Tibial nerve (tissue), 4 donors: ENCODE results near the gene PRICKLE2. TPM values are rescaled to one million over a fixed set of nuclear protein-coding genes. Genes with fewer than 3 reads are reported as not detected.

Source experiments
- DNase-seq, 2 donors: peaks; one replicate each; pipeline ENCODE4 v3.0.0-alpha.2; 2019; ENCODE audit warnings: low spot score in 2 of 2
- H3K27ac ChIP-seq, 4 donors: fragments of 200-600 bp; sonication (generic) in 3 of 4; one replicate each; pipeline ENCODE4 v1.5.1; 2017 to 2019; ENCODE audit warnings: mild to moderate bottlenecking in 1 of 4
- H3K27me3 ChIP-seq, 2 donors: fragments of 200-600 bp; sonication (generic) in 1 of 2; one replicate each; pipeline versions ENCODE4 v1.5.1 to v1.6.0; 2017 to 2019
- H3K36me3 ChIP-seq, 3 donors: fragments of 200-600 bp; sonication (generic); one replicate each; pipeline ENCODE4 v1.5.1; 2018 to 2019
- H3K4me1 ChIP-seq, 4 donors: fragments of 200-600 bp; sonication (generic) in 3 of 4; one replicate each; pipeline ENCODE4 v1.5.1; 2017 to 2019
- H3K4me3 ChIP-seq, 4 donors: fragments of 200-600 bp; sonication (generic) in 3 of 4; one replicate each; pipeline ENCODE4 v1.5.1; 2017 to 2019; ENCODE audit warnings: mild to moderate bottlenecking in 1 of 4, moderate library complexity in 1 of 4
- H3K9me3 ChIP-seq, 4 donors: fragments of 200-600 bp; sonication (generic) in 3 of 4; one replicate each; pipeline ENCODE4 v1.5.1; 2017 to 2019
- EP300 ChIP-seq, 2 donors: sonication (generic); formaldehyde crosslinking; IDR thresholded peaks; one replicate each; pipeline ENCODE4 v1.6.1; 2017; ENCODE audit warnings: antibody characterized with exemption in 2 of 2, mild to moderate bottlenecking in 1 of 2
- POLR2A ChIP-seq, 2 donors: fragments of 450-650 bp; IDR thresholded peaks; one replicate each; pipeline ENCODE4 v1.6.1; 2017; ENCODE audit warnings: antibody characterized with exemption in 2 of 2, mild to moderate bottlenecking in 2 of 2, moderate library complexity in 2 of 2
- WGBS, 2 donors: methylation state at CpG; one replicate each; pipeline ENCODE4 v1.1.5; 2018; 5-methylcytosine and 5-hydroxymethylcytosine counted together
- total RNA-seq, 4 donors: library from RNA; depleted of rRNA; stranded (reverse); fragments of >200 nt; gene quantifications; one replicate each; pipeline ENCODE4 v1.1.0, GENCODE V29; 2016
- TF ChIP-seq, protein P1 (sequence below), 5 experiments: fragments of 200-600 bp in 3 of 5; fragments of 450-650 bp in 2 of 5; sonication (generic) in 3 of 5; IDR thresholded peaks; one replicate each; pipeline ENCODE4 v1.5.1; 2016 to 2019; ENCODE audit warnings: antibody characterized with exemption in 5 of 5, mild to moderate bottlenecking in 3 of 5, moderate library complexity in 2 of 5

Gene PRICKLE2
- total RNA-seq, 4 donors from 2014 or later = 24.5 to 39.1 (median 35.2) TPM

DNA sequence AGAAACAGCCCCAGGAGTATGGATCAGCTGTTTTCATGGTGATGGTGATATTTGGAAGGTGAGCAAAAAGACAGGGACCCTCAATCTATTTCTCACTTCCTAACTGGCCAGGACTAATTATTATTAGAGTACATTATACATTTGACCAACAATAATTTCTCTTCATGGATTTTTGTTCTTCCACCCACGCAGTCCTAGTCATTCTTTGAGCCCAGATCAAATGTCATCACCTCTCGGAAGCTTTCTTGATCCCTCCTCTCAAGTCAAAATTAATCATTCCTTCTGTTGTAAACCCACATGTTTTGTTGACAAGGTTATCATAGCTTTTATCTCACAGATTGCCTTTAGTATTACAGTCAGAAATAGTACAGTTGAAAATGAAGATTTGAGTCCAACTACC, 29.2 kb upstream of the PRICKLE2 start:
- no peaks in the 10 kb centered on the region for H3K27me3 ChIP-seq
- no peak for DNase-seq
- H3K4me1 ChIP-seq = no peaks in the 10 kb centered on the region
- H3K36me3 ChIP-seq = peaks cover 0 to 7% (median 0%) of the 10 kb centered on the region in 3 donors
- 68 to 70% methylated on average over 2 of the region's 2 CpGs for WGBS, 2 donors
- H3K27ac ChIP-seq = no peak overlapping the region
- no peak overlapping the region for H3K4me3 ChIP-seq
- TF ChIP-seq POLR2A (IDR thresholded peaks at IDR 0.05) (no peak), EP300 (IDR thresholded peaks at IDR 0.05) (no peak)
- TF ChIP-seq, protein P1, sequence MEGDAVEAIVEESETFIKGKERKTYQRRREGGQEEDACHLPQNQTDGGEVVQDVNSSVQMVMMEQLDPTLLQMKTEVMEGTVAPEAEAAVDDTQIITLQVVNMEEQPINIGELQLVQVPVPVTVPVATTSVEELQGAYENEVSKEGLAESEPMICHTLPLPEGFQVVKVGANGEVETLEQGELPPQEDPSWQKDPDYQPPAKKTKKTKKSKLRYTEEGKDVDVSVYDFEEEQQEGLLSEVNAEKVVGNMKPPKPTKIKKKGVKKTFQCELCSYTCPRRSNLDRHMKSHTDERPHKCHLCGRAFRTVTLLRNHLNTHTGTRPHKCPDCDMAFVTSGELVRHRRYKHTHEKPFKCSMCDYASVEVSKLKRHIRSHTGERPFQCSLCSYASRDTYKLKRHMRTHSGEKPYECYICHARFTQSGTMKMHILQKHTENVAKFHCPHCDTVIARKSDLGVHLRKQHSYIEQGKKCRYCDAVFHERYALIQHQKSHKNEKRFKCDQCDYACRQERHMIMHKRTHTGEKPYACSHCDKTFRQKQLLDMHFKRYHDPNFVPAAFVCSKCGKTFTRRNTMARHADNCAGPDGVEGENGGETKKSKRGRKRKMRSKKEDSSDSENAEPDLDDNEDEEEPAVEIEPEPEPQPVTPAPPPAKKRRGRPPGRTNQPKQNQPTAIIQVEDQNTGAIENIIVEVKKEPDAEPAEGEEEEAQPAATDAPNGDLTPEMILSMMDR (IDR thresholded peaks at IDR 0.05) = no peak
- no peaks in the 10 kb centered on the region for H3K9me3 ChIP-seq

DNA sequence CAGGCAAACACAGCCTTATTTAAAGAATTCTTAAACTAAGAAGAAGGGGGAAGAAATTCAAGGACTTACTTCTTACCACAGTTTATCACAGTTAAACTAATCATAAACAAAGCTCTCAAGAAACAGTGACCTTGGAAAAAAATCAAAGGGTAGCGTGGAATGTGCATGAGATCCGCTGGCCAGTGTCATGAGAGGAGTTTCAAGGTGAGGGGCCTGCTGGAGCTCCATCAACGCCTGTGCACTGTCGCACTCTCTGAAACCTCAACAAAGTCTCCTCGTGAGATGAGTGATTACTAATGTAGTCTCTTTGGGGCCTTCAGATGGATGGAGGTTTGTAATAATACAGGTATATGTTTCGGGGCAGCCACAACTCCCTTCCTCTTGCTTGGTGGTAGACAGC, 28.4 kb upstream of the PRICKLE2 start:
- no peak overlapping the region for H3K27ac ChIP-seq
- H3K36me3 ChIP-seq = peaks cover 0 to 7% (median 0%) of the 10 kb centered on the region in 3 donors
- no peak for DNase-seq
- no peak overlapping the region for H3K4me3 ChIP-seq
- WGBS, 2 donors = 93 to 97% methylated on average over 6 of the region's 6 CpGs
- H3K4me1 ChIP-seq = no peaks in the 10 kb centered on the region
- H3K27me3 ChIP-seq = no peaks in the 10 kb centered on the region
- TF ChIP-seq, protein P1 (IDR thresholded peaks at IDR 0.05) = no peak
- TF ChIP-seq EP300 (IDR thresholded peaks at IDR 0.05) (no peak), POLR2A (IDR thresholded peaks at IDR 0.05) (no peak)
- no peaks in the 10 kb centered on the region for H3K9me3 ChIP-seq

DNA sequence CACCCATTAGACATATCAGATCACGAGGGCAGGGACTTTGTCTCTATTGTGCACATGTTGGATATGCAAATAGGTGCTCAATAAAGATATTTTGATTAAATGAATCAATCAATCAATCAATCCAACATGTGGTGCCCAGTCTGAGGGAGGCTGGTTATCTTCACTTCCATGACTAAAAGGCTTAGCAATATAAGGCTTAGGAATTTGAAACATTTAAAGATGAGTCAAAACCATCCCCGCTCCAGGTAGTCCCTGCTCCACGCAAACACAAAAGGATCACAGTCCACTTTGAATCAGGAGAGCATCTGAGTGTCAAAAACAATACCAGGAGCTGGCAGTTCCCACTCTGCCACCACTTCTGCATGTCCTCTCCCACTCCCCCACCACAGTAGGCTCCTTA, 25.8 kb upstream of the PRICKLE2 start:
- TF ChIP-seq EP300 (IDR thresholded peaks at IDR 0.05) (no peak), POLR2A (IDR thresholded peaks at IDR 0.05) (no peak)
- TF ChIP-seq, protein P1 (IDR thresholded peaks at IDR 0.05) = no peak
- Histone ChIP-seq H3K4me3 (no peak overlapping the region), H3K36me3 (peaks cover 0 to 7% (median 0%) of the 10 kb centered on the region in 3 donors), H3K4me1 (peaks cover 0 to 5% (median 0%) of the 10 kb centered on the region in 4 donors), H3K9me3 (no peaks in the 10 kb centered on the region), H3K27me3 (no peaks in the 10 kb centered on the region), H3K27ac (no peak overlapping the region)
- 93% methylated on average over 3 of the region's 3 CpGs for WGBS, 2 donors
- DNase-seq = no peak

DNA sequence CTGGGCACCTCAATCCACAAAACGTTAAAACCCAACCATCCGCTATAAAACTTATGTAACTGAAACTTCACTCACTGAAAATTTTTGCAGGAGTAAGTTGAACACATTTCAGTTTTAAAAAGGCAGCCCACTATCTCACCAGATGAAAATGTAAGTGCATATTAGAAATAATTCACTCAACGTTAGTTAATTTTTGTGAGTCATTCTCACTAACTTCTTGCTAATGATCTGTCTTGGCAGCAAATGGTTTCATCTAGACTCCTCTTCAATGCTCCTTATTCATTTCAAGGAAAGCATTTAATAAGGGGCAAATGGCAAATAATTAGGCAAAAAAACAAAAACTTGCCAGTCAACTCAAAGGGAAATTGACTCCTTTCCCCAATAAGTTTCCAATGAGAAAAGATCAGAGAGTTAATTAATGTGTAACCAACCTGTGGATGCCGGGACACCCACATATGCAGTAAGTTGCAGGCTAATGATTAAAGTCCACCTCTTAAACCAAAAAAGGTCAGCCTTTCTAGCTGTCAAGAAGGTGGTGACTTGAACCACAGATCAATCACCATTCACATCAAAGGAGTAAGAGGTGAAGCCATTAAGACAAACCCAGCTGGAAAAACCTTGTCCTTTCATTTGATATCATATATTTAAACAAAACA, 22.9 kb upstream of the PRICKLE2 start:
- H3K4me3 ChIP-seq = no peak overlapping the region
- DNase-seq = no peak
- WGBS, 2 donors = 51 to 65% methylated on average over 4 of the region's 4 CpGs
- no peaks in the 10 kb centered on the region for H3K27me3 ChIP-seq
- H3K9me3 ChIP-seq = no peaks in the 10 kb centered on the region
- peaks cover 0 to 5% (median 0%) of the 10 kb centered on the region in 4 donors for H3K4me1 ChIP-seq
- no peaks in the 10 kb centered on the region for H3K36me3 ChIP-seq
- TF ChIP-seq EP300 (IDR thresholded peaks at IDR 0.05) (no peak), POLR2A (IDR thresholded peaks at IDR 0.05) (no peak)
- TF ChIP-seq, protein P1 (IDR thresholded peaks at IDR 0.05) = no peak
- H3K27ac ChIP-seq = no peak overlapping the region

DNA sequence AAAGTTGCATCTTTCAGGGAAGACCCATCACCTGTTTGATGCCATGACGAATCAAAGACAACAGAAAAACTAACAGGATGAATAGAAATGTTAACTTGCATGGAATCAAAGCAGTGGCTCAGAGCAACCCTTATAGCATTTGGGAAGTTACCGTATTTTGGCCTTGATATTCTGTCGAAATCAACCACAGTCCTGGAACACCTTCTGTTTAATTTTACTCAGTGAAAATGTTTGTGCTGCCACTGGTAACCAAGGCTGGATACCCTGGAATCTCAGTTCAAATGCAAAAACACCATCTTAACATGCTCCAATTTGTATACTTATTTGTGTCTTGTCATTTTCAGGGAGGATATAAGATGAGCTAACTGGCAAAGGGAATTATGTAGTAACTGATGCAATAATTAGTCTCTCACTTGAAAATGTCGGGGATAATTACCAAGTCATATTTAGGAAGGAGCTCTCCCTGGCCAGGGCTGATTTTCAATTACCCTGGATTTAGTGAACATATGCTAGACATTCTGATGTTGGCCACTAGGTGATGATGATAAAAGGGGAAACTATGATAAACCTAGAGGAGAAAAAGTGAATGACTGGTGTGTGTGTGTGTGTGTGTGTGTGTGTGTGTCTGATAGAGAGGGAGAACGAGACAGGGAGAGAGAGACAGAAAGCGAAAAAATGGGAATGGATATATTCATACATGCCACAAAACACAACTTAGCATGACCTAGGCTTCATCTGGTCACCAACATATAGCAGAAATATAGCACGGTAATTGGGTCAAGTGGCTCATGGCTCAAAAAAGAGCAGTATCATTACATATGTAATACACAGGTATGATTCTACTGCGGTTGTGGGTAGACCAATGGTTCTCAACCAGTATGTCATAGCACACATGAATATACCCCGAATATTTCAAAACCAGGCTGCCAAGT, 19.0 kb upstream of the PRICKLE2 start:
- peaks cover 0 to 9% (median 0%) of the 10 kb centered on the region in 3 donors for H3K36me3 ChIP-seq
- H3K4me3 ChIP-seq = no peak overlapping the region
- no peaks in the 10 kb centered on the region for H3K27me3 ChIP-seq
- 80 to 81% methylated on average over 9 of the region's 9 CpGs for WGBS, 2 donors
- no peak for TF ChIP-seq POLR2A (IDR thresholded peaks at IDR 0.05)
- TF ChIP-seq, protein P1 (IDR thresholded peaks at IDR 0.05) = peak in 2 of 5 experiments; percentile 17 to 32
- no peak for DNase-seq
- H3K4me1 ChIP-seq = peaks cover 0 to 8% (median 0%) of the 10 kb centered on the region in 4 donors
- no peaks in the 10 kb centered on the region for H3K9me3 ChIP-seq
- no peak overlapping the region for H3K27ac ChIP-seq
